ENCODE data around the gene SLC25A13.

DNA sequence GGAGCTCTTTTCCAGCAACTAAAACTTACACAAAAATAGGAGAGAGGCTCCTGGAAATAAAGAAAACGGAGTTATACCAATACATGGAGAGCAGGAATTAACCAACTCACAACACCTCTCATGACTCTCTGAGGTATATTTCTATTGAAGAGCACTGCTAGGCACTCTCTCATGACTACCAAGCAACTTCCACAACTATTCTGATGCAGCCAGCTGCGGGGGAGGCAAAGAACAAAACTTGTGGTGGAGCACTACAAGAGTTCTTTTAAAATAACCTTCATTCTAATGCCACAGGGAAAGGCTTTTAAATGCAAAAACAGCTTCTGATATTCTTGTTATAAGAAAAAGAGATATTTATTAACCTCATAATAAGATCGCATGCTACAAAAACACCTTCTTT, 140.7 kb downstream of the SLC25A13 start:
- no peak for TF ChIP-seq CTCF (IDR thresholded peaks at IDR 0.05)
- TF ChIP-seq POLR2A (IDR thresholded peaks at IDR 0.05), result no peak
- TF ChIP-seq POLR2AphosphoS5 (IDR thresholded peaks at IDR 0.05; ENCODE audit: insufficient read depth in 1 of 2, low read depth in 1 of 2), result no peak

All from vagina (tissue), 2 donors.